HG03025 (cell line): ENCODE results near the gene CCDC61.
A peak's percentile ranks its signal among the peaks of the same experiment; 100 is the strongest.

Source experiments
- ATAC-seq: cut with Tn5 transposase; IDR thresholded peaks from one replicate; pipeline ENCODE4 v1.9.1; 2021; ENCODE audit warnings: mild to moderate bottlenecking, moderate library complexity; ENCODE audit not compliant: unreplicated experiment, low FRiP score

Gene CCDC61

GRCh38 chr19:45972947-45973540, 22.2 kb upstream of the CCDC61 start:
- ATAC-seq = no peak

GRCh38 chr19:45973553-45974338, 21.5 kb upstream of the CCDC61 start, which contains the start of gene NOVA2:
NOVA2 (minus strand) TSS chr19:45973865; CDS start chr19:45973351, 514 bp downstream.
- no peak for ATAC-seq

GRCh38 chr19:45975306-45976070, 19.8 kb upstream of the CCDC61 start:
- no peak for ATAC-seq

GRCh38 chr19:45976178-45976577, 19.1 kb upstream of the CCDC61 start:
- ATAC-seq = no peak

GRCh38 chr19:45978156-45978555, 17.1 kb upstream of the CCDC61 start:
- ATAC-seq = no peak

GRCh38 chr19:45981350-45981749, 13.9 kb upstream of the CCDC61 start:
- ATAC-seq = no peak

GRCh38 chr19:45985321-45985720, 9.9 kb upstream of the CCDC61 start:
- ATAC-seq = no peak

- no peak for ATAC-seq
These were observed 5.0 kb upstream of the CCDC61 start for GRCh38 chr19:45990113-45990728.

GRCh38 chr19:45994456-45994997, 740 bp upstream of the CCDC61 start:
- peak; percentile 2 for ATAC-seq

GRCh38 chr19:45995715-45996385, 583 bp downstream of the CCDC61 start:
- no peak for ATAC-seq

- no peak for ATAC-seq
These were observed 1.7 kb downstream of the CCDC61 start for GRCh38 chr19:45996933-45997332.

GRCh38 chr19:45998834-45999233, 3.6 kb downstream of the CCDC61 start:
- ATAC-seq = no peak

- ATAC-seq = no peak
These were observed 4.4 kb downstream of the CCDC61 start for GRCh38 chr19:45999653-46000121.

- ATAC-seq = no peak
These were observed 5.4 kb downstream of the CCDC61 start for GRCh38 chr19:46000491-46001246.

GRCh38 chr19:46002678-46003275, 7.5 kb downstream of the CCDC61 start:
- ATAC-seq = no peak

- ATAC-seq = no peak
These were observed 11.1 kb downstream of the CCDC61 start for GRCh38 chr19:46006411-46006810.

GRCh38 chr19:46009530-46010510, 14.6 kb downstream of the CCDC61 start:
- ATAC-seq = no peak

GRCh38 chr19:46014534-46014933, 19.3 kb downstream of the CCDC61 start:
- no peak for ATAC-seq
